Panc1 (cell line): ENCODE results near the gene GPR107. TPM values are rescaled to one million over a fixed set of nuclear protein-coding genes. Genes with fewer than 3 reads are reported as not detected.

Experiments
- ATAC-seq: fragments of 200-7000 bp; cut with Tn5 transposase; 2 replicates; pipeline ENCODE4 v1.9.1; 2020; ENCODE audit warnings: mild to moderate bottlenecking, moderate library complexity
- BruUV-seq: library from RNA; stranded (reverse); fragments of 400-500 nt; replicated peaks from 2 replicates; lab custom pipeline; 2021; lab: Mats Ljungman, UMichigan
- CTCF ChIA-PET: fragments of 300-600 bp; sonication (Branson Sonifier 250); formaldehyde crosslinking; loops from one replicate; lab custom pipeline; 2022; ENCODE audit warnings: antibody characterized with exemption; lab: Charles Lee
- POLR2A ChIA-PET: fragments of 300-600 bp; sonication (Branson Sonifier 250); formaldehyde crosslinking; loops from one replicate; lab custom pipeline; 2022; ENCODE audit warnings: antibody characterized with exemption; lab: Charles Lee
- DNase-seq: peaks from one replicate; pipeline ENCODE4 v3.0.0-alpha.2; 2010; ENCODE audit warnings: low read depth, low spot score
- H3K27ac ChIP-seq: 2 replicates; pipeline ENCODE4 v1.5.1; 2011; ENCODE audit warnings: mild to moderate bottlenecking, low read length, inconsistent platforms
- H3K27me3 ChIP-seq: fragments of 200-500 bp; sonication (Bioruptor generic); 2 replicates; pipeline ENCODE4 v1.6.0; 2014; ENCODE audit warnings: low read length, inconsistent platforms; ENCODE audit not compliant: control insufficient read depth, insufficient read depth
- H3K36me3 ChIP-seq: fragments of 200-500 bp; sonication (Bioruptor generic); 2 replicates; pipeline ENCODE4 v1.5.1; 2014; ENCODE audit warnings: inconsistent platforms, mild to moderate bottlenecking, low read length, moderate library complexity; ENCODE audit not compliant: control insufficient read depth, insufficient read depth
- H3K4me1 ChIP-seq: 2 replicates; pipeline ENCODE4 v1.5.1; 2011; ENCODE audit warnings: inconsistent platforms, mild to moderate bottlenecking, low read length, moderate library complexity; ENCODE audit not compliant: control insufficient read depth, insufficient read depth
- H3K4me3 ChIP-seq, 2 experiments: 2 replicates each; pipeline ENCODE4 v1.5.1; 2011 to 2012; ENCODE audit warnings: low read depth in 2 of 2, low read length in 2 of 2, mild to moderate bottlenecking in 2 of 2, inconsistent platforms in 1 of 2, moderate library complexity in 1 of 2
- H3K9me3 ChIP-seq: fragments of 200-500 bp; sonication (Bioruptor generic); 2 replicates; pipeline ENCODE4 v1.5.1; 2014; ENCODE audit warnings: low read depth, mild to moderate bottlenecking, inconsistent platforms, low read length, moderate library complexity; ENCODE audit not compliant: control insufficient read depth, insufficient read depth
- CTCF ChIP-seq: fragments of 450-650 bp; IDR thresholded peaks from 2 replicates; pipeline ENCODE4 v1.5.1; 2017; ENCODE audit warnings: mild to moderate bottlenecking
- POLR2AphosphoS5 ChIP-seq: IDR thresholded peaks from 2 replicates; pipeline ENCODE4 v1.6.1; 2012; ENCODE audit warnings: mild to moderate bottlenecking, low read depth, low read length, moderate library complexity
- REST ChIP-seq, 2 experiments: IDR thresholded peaks; 2 replicates each; pipeline ENCODE4 v1.6.1; 2011 to 2012; ENCODE audit warnings: low read depth in 2 of 2, control low read depth in 1 of 2, low read length in 1 of 2, mild to moderate bottlenecking in 1 of 2, moderate library complexity in 1 of 2; ENCODE audit not compliant: insufficient read depth in 1 of 2
- SIN3A ChIP-seq: IDR thresholded peaks from 2 replicates; pipeline ENCODE4 v1.6.1; 2012; ENCODE audit warnings: low read depth, mild to moderate bottlenecking, low read length, moderate library complexity, borderline replicate concordance; ENCODE audit not compliant: insufficient read depth
- TCF7L2 ChIP-seq: IDR thresholded peaks from 2 replicates; pipeline ENCODE4 v1.6.1; 2011; ENCODE audit warnings: mild to moderate bottlenecking, low read depth, low read length, inconsistent platforms
- in situ Hi-C: cut with HindIII; loops from 2 replicates; pipeline ENCODE4 v1.10.0; 2016; ENCODE audit warnings: low sequenced_read_pairs, low pct_unique_long_range_greater_than_20kb
- intact Hi-C: fragments of 100-400 bp; cut with micrococcal nuclease; formaldehyde crosslinking; loops from one replicate; pipeline ENCODE4 v1.10.0; 2022; ENCODE audit not compliant: unreplicated experiment
- total RNA-seq: library from RNA; stranded (reverse); gene quantifications from one replicate; pipeline ENCODE4 v1.2.1, GENCODE V29; 2021; ENCODE audit not compliant: unreplicated experiment

Gene GPR107
- total RNA-seq, 1 experiment from 2014 or later = 43.0 TPM

- Histone ChIP-seq H3K9me3 (no peaks in the 10 kb centered on the region), H3K36me3 (no peaks in the 10 kb centered on the region), H3K4me3 (no peak overlapping the region), H3K27ac (no peak overlapping the region), H3K27me3 (no peaks in the 10 kb centered on the region), H3K4me1 (no peaks in the 10 kb centered on the region)
- ChIA-PET CTCF (no interaction called here), POLR2A (interaction anchor here (0.6 kb wide), 1 partner anchor 60 kb away, joined by 4 read pairs; no protein-coding TSS in a partner anchor)
- TF ChIP-seq REST (IDR thresholded peaks at IDR 0.05; ENCODE audit: insufficient read depth in 1 of 2, low read depth in 2 of 2, low read length in 1 of 2) (no peak), POLR2AphosphoS5 (no peak), CTCF (no peak), TCF7L2 (no peak), SIN3A (no peak)
- BruUV-seq = no TSS peak
- no peak for DNase-seq
- in situ Hi-C loops (no loop called here), intact Hi-C loops (no loop called here)
- no peak for ATAC-seq
Measured at GRCh38 chr9:130165579-130165978, 111.9 kb downstream of the GPR107 start.

GRCh38 chr9:130166399-130166798, 112.7 kb downstream of the GPR107 start:
- ATAC-seq (no peak), DNase-seq (no peak)
- H3K4me1 ChIP-seq = no peaks in the 10 kb centered on the region
- in situ Hi-C loops = no loop called here
- ChIA-PET POLR2A (no interaction called here), CTCF (no interaction called here)
- no peaks in the 10 kb centered on the region for H3K36me3 ChIP-seq
- TF ChIP-seq CTCF (no peak), POLR2AphosphoS5 (no peak), REST (IDR thresholded peaks at IDR 0.05; ENCODE audit: insufficient read depth in 1 of 2, low read depth in 2 of 2, low read length in 1 of 2) (no peak), TCF7L2 (no peak), SIN3A (no peak)
- H3K9me3 ChIP-seq = no peaks in the 10 kb centered on the region
- H3K4me3 ChIP-seq = no peak overlapping the region
- no peaks in the 10 kb centered on the region for H3K27me3 ChIP-seq
- BruUV-seq = no TSS peak
- intact Hi-C loops = no loop called here
- H3K27ac ChIP-seq = no peak overlapping the region
